Smooth muscle cell (in vitro differentiated cells): ENCODE data around the gene PSMB2. TPM values are rescaled to one million over a fixed set of nuclear protein-coding genes. Genes with fewer than 3 reads are reported as not detected.

Experiments used
- DNase-seq: peaks from one replicate; lab custom pipeline; 2025; ENCODE audit not compliant: unreplicated experiment; lab: John Stamatoyannopoulos, UW
- H2AFZ ChIP-seq: fragments of 200-600 bp; sonication (generic); 2 replicates; pipeline ENCODE4 v1.6.0; 2016; ENCODE audit warnings: antibody characterized with exemption, low read depth, mild to moderate bottlenecking
- H3F3A ChIP-seq: fragments of 200-600 bp; sonication (generic); 2 replicates; pipeline ENCODE4 v1.6.0; 2017; ENCODE audit warnings: antibody characterized with exemption, low read depth
- H3K27ac ChIP-seq: fragments of 200-600 bp; sonication (generic); 2 replicates; pipeline ENCODE4 v1.5.1; 2016; ENCODE audit warnings: low read depth, mild to moderate bottlenecking
- H3K27me3 ChIP-seq: fragments of 200-600 bp; sonication (generic); 2 replicates; pipeline ENCODE4 v1.6.1; 2016; ENCODE audit warnings: low read depth, mild to moderate bottlenecking
- H3K36me3 ChIP-seq: fragments of 200-600 bp; sonication (generic); 2 replicates; pipeline ENCODE4 v1.5.1; 2016; ENCODE audit warnings: low read depth
- H3K4me1 ChIP-seq: fragments of 200-600 bp; sonication (generic); 2 replicates; pipeline ENCODE4 v1.5.1; 2016; ENCODE audit warnings: low read depth
- H3K4me2 ChIP-seq: fragments of 200-600 bp; sonication (generic); 2 replicates; pipeline ENCODE4 v1.6.0; 2016; ENCODE audit warnings: mild to moderate bottlenecking
- H3K4me3 ChIP-seq: fragments of 200-600 bp; sonication (generic); 2 replicates; pipeline ENCODE4 v1.5.1; 2016; ENCODE audit warnings: mild to moderate bottlenecking
- H3K79me2 ChIP-seq: fragments of 200-600 bp; sonication (generic); 2 replicates; pipeline ENCODE4 v1.6.0; 2016; ENCODE audit warnings: low read depth, mild to moderate bottlenecking
- H3K9ac ChIP-seq: fragments of 200-600 bp; sonication (generic); 2 replicates; pipeline ENCODE4 v1.6.0; 2016; ENCODE audit warnings: low read depth
- H3K9me3 ChIP-seq: fragments of 200-600 bp; sonication (generic); replicated peaks from 2 replicates; pipeline ENCODE4 v1.5.1; 2016; ENCODE audit warnings: low read depth
- H4K20me1 ChIP-seq: fragments of 200-600 bp; sonication (generic); 2 replicates; pipeline ENCODE4 v1.6.0; 2016; ENCODE audit warnings: low read depth
- WGBS: methylation state at CpG from one replicate; pipeline ENCODE4 v1.1.7; 2016; ENCODE audit warnings: low lambda C conversion rate; 5-methylcytosine and 5-hydroxymethylcytosine counted together
- polyA plus RNA-seq: library from polyadenylated mRNA; unstranded; fragments of >200 nt; fragmentation: Nextera tagmentation; extraction: Ambion mirVana; gene quantifications from 2 replicates; pipeline ENCODE4 v1.2.1, GENCODE V29; 2016
- total RNA-seq: library from RNA; depleted of rRNA; stranded (reverse); fragments of >200 nt; gene quantifications from 2 replicates; pipeline ENCODE4 v1.2.3, GENCODE V29; 2014
- TF ChIP-seq, protein P1 (sequence below): fragments of 200-600 bp; sonication (generic); IDR thresholded peaks from 2 replicates; pipeline ENCODE4 v1.5.1; 2017; ENCODE audit warnings: borderline replicate concordance, mild to moderate bottlenecking, antibody characterized with exemption; ENCODE audit not compliant: insufficient read depth, poor library complexity, severe bottlenecking

The PSMB2 gene
- total and polyA plus RNA-seq, 2 experiments from 2014 or later: 51.6 to 110 TPM

DNA sequence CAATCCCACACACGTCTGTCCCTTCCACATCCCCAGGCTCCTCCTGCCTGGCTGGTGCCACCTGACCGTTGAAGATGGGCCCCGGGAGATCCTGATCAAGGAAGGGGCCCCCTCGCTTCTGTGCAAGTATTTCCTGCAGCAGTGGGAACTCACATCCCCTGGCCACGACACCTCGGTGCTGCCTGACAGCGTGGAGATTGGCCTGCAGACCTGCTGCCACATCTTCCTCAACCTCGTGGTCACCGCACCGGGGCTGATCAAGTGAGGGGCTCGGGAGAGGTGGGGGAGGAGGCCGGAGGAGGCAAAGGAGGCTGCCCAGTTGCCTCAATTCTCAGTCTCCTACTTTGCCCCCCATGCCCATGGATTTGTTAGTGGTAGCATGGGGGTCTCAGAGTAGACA is 78.2 kb downstream of the PSMB2 start:
- H3F3A ChIP-seq: no peaks in the 10 kb centered on the region
- H2AFZ ChIP-seq: no peak overlapping the region
- 91% methylated on average over 12 of the region's 12 CpGs for WGBS
- TF ChIP-seq, protein P1, sequence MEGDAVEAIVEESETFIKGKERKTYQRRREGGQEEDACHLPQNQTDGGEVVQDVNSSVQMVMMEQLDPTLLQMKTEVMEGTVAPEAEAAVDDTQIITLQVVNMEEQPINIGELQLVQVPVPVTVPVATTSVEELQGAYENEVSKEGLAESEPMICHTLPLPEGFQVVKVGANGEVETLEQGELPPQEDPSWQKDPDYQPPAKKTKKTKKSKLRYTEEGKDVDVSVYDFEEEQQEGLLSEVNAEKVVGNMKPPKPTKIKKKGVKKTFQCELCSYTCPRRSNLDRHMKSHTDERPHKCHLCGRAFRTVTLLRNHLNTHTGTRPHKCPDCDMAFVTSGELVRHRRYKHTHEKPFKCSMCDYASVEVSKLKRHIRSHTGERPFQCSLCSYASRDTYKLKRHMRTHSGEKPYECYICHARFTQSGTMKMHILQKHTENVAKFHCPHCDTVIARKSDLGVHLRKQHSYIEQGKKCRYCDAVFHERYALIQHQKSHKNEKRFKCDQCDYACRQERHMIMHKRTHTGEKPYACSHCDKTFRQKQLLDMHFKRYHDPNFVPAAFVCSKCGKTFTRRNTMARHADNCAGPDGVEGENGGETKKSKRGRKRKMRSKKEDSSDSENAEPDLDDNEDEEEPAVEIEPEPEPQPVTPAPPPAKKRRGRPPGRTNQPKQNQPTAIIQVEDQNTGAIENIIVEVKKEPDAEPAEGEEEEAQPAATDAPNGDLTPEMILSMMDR: no peak
- DNase-seq: no peak
- H3K4me2 ChIP-seq: no peak overlapping the region
- no peaks in the 10 kb centered on the region for H3K27me3 ChIP-seq
- no peaks in the 10 kb centered on the region for H3K36me3 ChIP-seq
- no peak overlapping the region for H3K4me3 ChIP-seq
- no peaks in the 10 kb centered on the region for H3K9me3 ChIP-seq
- H3K27ac ChIP-seq: no peak overlapping the region
- H3K9ac ChIP-seq: no peak overlapping the region
- H3K4me1 ChIP-seq: no peaks in the 10 kb centered on the region
- peaks cover 28% of the 10 kb centered on the region for H4K20me1 ChIP-seq
- no peaks in the 10 kb centered on the region for H3K79me2 ChIP-seq

DNA sequence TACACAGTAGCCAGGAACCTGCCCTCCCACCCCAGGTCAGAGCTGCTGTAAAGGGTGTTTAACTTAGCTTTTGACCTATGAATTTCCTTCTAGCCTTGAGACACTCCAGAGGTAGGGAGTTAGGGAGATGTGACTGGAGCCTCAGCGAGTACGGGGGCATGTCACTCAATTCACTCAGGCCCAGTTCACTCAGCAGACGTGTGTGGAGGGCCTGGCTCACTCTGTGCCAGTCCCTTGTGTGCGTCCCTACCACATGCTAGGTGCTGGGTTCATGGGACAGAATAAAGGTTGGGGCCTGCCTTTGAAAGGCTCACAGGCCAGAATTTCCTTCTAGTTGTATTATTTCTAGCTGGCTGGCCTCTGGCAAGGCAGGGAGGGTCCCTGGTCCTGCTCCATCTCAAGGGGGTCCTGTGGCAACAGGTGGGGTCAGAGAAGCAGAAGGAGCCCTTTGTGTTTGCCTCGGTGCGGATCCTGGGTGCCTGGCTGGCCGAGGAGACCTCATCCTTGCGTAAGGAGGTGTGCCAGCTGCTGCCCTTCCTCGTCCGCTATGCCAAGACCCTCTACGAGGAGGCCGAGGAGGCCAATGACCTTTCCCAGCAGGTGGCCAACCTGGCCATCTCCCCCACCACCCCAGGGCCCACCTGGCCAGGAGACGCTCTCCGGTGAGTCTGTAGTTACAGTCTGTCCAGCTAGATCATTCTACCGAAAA is 79.2 kb downstream of the PSMB2 start:
- DNase-seq: no peak
- no peak overlapping the region for H3K27ac ChIP-seq
- no peak overlapping the region for H3K4me2 ChIP-seq
- H3F3A ChIP-seq: no peaks in the 10 kb centered on the region
- no peaks in the 10 kb centered on the region for H3K9me3 ChIP-seq
- peaks cover 28% of the 10 kb centered on the region for H4K20me1 ChIP-seq
- H3K4me3 ChIP-seq: no peak overlapping the region
- H3K27me3 ChIP-seq: no peaks in the 10 kb centered on the region
- TF ChIP-seq, protein P1: no peak
- H3K9ac ChIP-seq: no peak overlapping the region
- H3K79me2 ChIP-seq: no peaks in the 10 kb centered on the region
- no peaks in the 10 kb centered on the region for H3K36me3 ChIP-seq
- 93% methylated on average over 15 of the region's 15 CpGs for WGBS
- H2AFZ ChIP-seq: no peak overlapping the region
- H3K4me1 ChIP-seq: no peaks in the 10 kb centered on the region

DNA sequence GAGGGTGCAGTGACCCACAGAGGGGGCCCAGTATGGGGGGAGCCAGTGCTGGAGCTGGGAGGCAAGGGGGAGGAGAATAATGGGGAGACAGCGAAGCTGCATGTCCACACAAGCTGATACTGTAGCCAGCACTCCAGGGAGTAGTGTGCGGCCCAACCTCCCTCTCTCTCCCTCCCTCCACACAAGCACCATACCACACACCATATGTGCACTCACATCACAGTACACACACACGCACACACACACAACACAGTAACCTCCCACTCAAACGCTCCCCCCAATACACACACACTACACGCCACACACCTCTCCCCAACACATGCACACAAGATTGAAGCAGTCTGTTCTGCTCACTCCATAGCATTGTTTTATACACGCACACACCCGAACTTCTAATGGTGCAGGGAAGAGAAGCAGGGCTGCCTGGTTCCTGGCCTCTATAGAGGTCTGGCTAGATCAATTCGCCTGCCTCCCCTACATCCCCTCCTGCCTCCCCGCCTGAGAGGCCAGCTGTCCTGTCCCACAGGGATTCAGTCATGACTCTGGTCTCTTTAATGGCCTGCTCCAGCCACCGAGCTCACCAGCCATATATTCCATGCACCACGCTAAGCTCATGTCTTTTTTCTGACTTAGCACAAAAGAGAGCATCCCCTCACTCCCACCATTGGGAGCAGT is 79.9 kb downstream of the PSMB2 start:
- Histone ChIP-seq H3K4me3 (no peak overlapping the region), H4K20me1 (peaks cover 32% of the 10 kb centered on the region), H3K9me3 (no peaks in the 10 kb centered on the region), H3F3A (no peaks in the 10 kb centered on the region), H3K9ac (no peak overlapping the region), H3K27me3 (no peaks in the 10 kb centered on the region), H3K36me3 (no peaks in the 10 kb centered on the region), H2AFZ (no peak overlapping the region), H3K4me1 (peaks cover 3% of the 10 kb centered on the region), H3K27ac (no peak overlapping the region), H3K4me2 (no peak overlapping the region), H3K79me2 (peaks cover 5% of the 10 kb centered on the region)
- no peak for DNase-seq
- TF ChIP-seq, protein P1: no peak
- WGBS: 95% methylated on average over 10 of the region's 11 CpGs
